HG02623 (cell line): Measurements from ENCODE around the gene MRPL20.
"Not testable (repeated sequence)": the region's sequence is repeated elsewhere in the genome, so short reads cannot be mapped to it uniquely, and the experiment has no call there.

Experiments used
- ATAC-seq: cut with Tn5 transposase; IDR thresholded peaks from one replicate; pipeline ENCODE4 v1.9.1; 2021; ENCODE audit warnings: moderate library complexity; ENCODE audit not compliant: unreplicated experiment

MRPL20 gene

GRCh38 chr1:1390675-1391074, 16.4 kb downstream of the MRPL20 start:
- no peak for ATAC-seq

- no peak for ATAC-seq
These were observed 19.0 kb downstream of the MRPL20 start for GRCh38 chr1:1388078-1388472.

- ATAC-seq: no peak
These were observed 19.7 kb downstream of the MRPL20 start for GRCh38 chr1:1387098-1388077.

GRCh38 chr1:1385931-1386330, 21.2 kb downstream of the MRPL20 start:
- ATAC-seq: no peak

- ATAC-seq: not testable (repeated sequence)
These were observed 21.8 kb downstream of the MRPL20 start for GRCh38 chr1:1385339-1385738.

GRCh38 chr1:1381294-1381693, 25.8 kb downstream of the MRPL20 start:
- no peak for ATAC-seq

- no peak for ATAC-seq
These were observed 26.2 kb downstream of the MRPL20 start for GRCh38 chr1:1380860-1381259.

GRCh38 chr1:1377540-1378205, 29.4 kb downstream of the MRPL20 start:
- no peak for ATAC-seq

GRCh38 chr1:1376551-1377226, 30.4 kb downstream of the MRPL20 start:
- no peak for ATAC-seq

GRCh38 chr1:1374929-1375662, 32.0 kb downstream of the MRPL20 start, which contains the start of gene AURKAIP1:
Gene AURKAIP1, minus strand, starts transcription at chr1:1375207. Its CDS starts 451 bp downstream, at chr1:1374756.
- ATAC-seq: peak; percentile 81

GRCh38 chr1:1374589-1374928, 32.5 kb downstream of the MRPL20 start:
- no peak for ATAC-seq

GRCh38 chr1:1373815-1374588, 33.1 kb downstream of the MRPL20 start:
- ATAC-seq: no peak

- no peak for ATAC-seq
These were observed 33.9 kb downstream of the MRPL20 start for GRCh38 chr1:1373051-1373814.

- no peak for ATAC-seq
These were observed 35.1 kb downstream of the MRPL20 start for GRCh38 chr1:1371746-1372711.

- no peak for ATAC-seq
These were observed 35.7 kb downstream of the MRPL20 start for GRCh38 chr1:1371364-1371745.

GRCh38 chr1:1370771-1371300, 36.3 kb downstream of the MRPL20 start:
- no peak for ATAC-seq

- ATAC-seq: not testable (repeated sequence)
These were observed 37.0 kb downstream of the MRPL20 start for GRCh38 chr1:1370094-1370493.

GRCh38 chr1:1367315-1367714, 39.8 kb downstream of the MRPL20 start:
- ATAC-seq: no peak
